Lung (tissue), 12 donors: ENCODE data around the gene MVB12A. TPM values are rescaled to one million over a fixed set of nuclear protein-coding genes. Genes with fewer than 3 reads are reported as not detected.

Experiments
- ATAC-seq: fragments of 200-7000 bp; cut with Tn5 transposase; one replicate; pipeline ENCODE4 v1.9.1; 2020; ENCODE audit warnings: moderate number of reproducible peaks; ENCODE audit not compliant: insufficient read depth, low FRiP score
- DNase-seq, 3 donors: peaks; one replicate each; pipeline ENCODE4 v3.0.0-alpha.2; 2013 to 2017
- H3K27ac ChIP-seq, 2 donors: one replicate each; pipeline ENCODE4 v1.5.1; 2013; ENCODE audit warnings: mild to moderate bottlenecking in 2 of 2, moderate library complexity in 2 of 2, control low read depth in 1 of 2, inconsistent platforms in 1 of 2, low read depth in 1 of 2, low read length in 1 of 2
- H3K27me3 ChIP-seq, 3 donors: one replicate each; pipeline ENCODE4 v1.5.1; 2013; ENCODE audit warnings: low read length in 2 of 3; ENCODE audit not compliant: control insufficient read depth in 3 of 3, insufficient read depth in 3 of 3
- H3K36me3 ChIP-seq, 4 donors: one replicate each; pipeline ENCODE4 v1.5.1; 2013; ENCODE audit warnings: low read length in 4 of 4, mild to moderate bottlenecking in 1 of 4, moderate library complexity in 1 of 4; ENCODE audit not compliant: control insufficient read depth in 4 of 4, insufficient read depth in 4 of 4
- H3K4me1 ChIP-seq, 5 donors: one replicate each; pipeline ENCODE4 v1.5.1; 2013; ENCODE audit warnings: low read length in 5 of 5, mild to moderate bottlenecking in 2 of 5, moderate library complexity in 1 of 5; ENCODE audit not compliant: control insufficient read depth in 5 of 5, insufficient read depth in 5 of 5
- H3K4me3 ChIP-seq: one replicate; pipeline ENCODE4 v1.5.1; 2013; ENCODE audit warnings: mild to moderate bottlenecking, control low read depth, moderate library complexity
- H3K9ac ChIP-seq, 2 donors: one replicate each; pipeline ENCODE4 v1.5.1; 2013; ENCODE audit warnings: low read length in 2 of 2, control low read depth in 1 of 2; ENCODE audit not compliant: insufficient read depth in 1 of 2
- H3K9me3 ChIP-seq, 4 donors: one replicate each; pipeline ENCODE4 v1.5.1; 2013; ENCODE audit warnings: low read length in 3 of 4, mild to moderate bottlenecking in 1 of 4, moderate library complexity in 1 of 4; ENCODE audit not compliant: control insufficient read depth in 4 of 4, insufficient read depth in 3 of 4
- WGBS, 2 donors: extraction: QIAGEN DNeasy Blood & Tissue Kit; methylation state at CpG; one replicate each; pipeline ENCODE4 v1.1.7; 2013; 5-methylcytosine and 5-hydroxymethylcytosine counted together
- polyA plus RNA-seq, 2 donors: library from polyadenylated mRNA; stranded (reverse); fragments of 200-250 nt; gene quantifications; one replicate each; pipeline ENCODE4 v1.2.1, GENCODE V29; 2013
- total RNA-seq, 2 donors: library from RNA; depleted of rRNA in 1 of 2; stranded (reverse); fragments of >200 nt in 1 of 2; gene quantifications; one replicate each; pipeline ENCODE4 v1.2.1, GENCODE V29; 2014 to 2021
- TF ChIP-seq, protein P1 (sequence below): IDR thresholded peaks from 2 replicates; pipeline ENCODE4 v1.5.1; 2012; ENCODE audit warnings: mild to moderate bottlenecking; ENCODE audit errors: control extremely low read depth, extremely low read depth
- donor health status: control.
- donor health status: control.
- donor health status: Bipolar disorder and iron deficiency.
- donor health status: healthy.
- donor health status: DM: yes; HTN: yes; CAD: no.

Gene MVB12A
- total and polyA plus RNA-seq, 4 donors = 28.5 to 66.9 (median 60.8) TPM

DNA sequence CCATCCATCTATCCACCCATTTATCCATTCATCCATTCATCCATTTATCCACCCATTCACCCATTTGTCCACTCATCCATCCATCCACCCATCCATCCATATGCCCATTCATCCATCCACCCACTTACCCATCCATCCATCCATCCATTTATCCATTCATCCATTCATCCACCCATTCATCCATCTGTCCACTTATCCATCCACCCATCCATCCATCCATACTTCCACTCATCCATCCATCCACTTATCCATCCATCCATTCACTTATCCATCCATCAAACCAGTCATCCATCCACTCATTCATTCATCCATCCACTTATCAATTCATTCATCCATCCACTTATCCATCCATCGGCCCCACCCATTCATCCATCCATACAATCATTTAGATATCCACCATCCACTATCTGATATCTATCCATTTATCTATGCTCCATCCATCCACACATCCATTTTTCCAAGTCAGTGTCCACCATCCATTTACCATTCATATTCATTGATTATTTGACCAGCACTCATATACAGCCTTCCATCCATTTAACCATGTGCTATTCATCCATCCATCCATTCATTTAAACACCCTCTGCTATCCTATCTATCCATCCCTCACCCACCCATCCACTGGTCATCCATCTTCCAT, 25.8 kb downstream of the MVB12A start:
- DNase-seq = no peak

DNA sequence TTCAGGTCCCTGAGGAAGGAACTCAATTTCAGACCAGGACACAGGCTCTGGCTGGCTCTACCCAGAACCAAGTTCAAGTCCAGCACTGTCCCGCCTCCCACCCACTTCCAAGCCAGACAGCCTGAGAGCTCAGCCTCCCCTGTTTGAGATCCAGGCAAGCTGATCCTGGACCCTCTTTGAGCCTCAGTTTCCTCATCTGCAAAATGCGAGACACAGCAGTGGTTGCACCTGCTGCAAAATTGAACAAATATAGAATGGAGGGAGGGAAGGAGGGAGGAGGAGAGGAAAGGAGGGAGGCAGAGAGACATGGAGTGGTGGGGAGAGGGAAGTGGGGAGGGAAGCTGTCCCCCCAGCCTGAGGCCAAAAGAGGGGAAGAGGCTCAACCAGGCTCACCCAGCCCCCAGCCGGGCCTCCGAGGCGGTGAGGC, 27.9 kb downstream of the MVB12A start:
- peaks cover 0 to 5% (median 0%) of the 10 kb centered on the region in 5 donors for H3K4me1 ChIP-seq
- H3K27ac ChIP-seq = no peak overlapping the region
- H3K36me3 ChIP-seq = no peaks in the 10 kb centered on the region
- WGBS, 2 donors = 33% methylated on average over 5 of the region's 5 CpGs
- DNase-seq = no peak
- ATAC-seq = no peak
- no peak overlapping the region for H3K9ac ChIP-seq
- peaks cover 0 to 8% (median 3%) of the 10 kb centered on the region in 3 donors for H3K27me3 ChIP-seq
- TF ChIP-seq, protein P1, sequence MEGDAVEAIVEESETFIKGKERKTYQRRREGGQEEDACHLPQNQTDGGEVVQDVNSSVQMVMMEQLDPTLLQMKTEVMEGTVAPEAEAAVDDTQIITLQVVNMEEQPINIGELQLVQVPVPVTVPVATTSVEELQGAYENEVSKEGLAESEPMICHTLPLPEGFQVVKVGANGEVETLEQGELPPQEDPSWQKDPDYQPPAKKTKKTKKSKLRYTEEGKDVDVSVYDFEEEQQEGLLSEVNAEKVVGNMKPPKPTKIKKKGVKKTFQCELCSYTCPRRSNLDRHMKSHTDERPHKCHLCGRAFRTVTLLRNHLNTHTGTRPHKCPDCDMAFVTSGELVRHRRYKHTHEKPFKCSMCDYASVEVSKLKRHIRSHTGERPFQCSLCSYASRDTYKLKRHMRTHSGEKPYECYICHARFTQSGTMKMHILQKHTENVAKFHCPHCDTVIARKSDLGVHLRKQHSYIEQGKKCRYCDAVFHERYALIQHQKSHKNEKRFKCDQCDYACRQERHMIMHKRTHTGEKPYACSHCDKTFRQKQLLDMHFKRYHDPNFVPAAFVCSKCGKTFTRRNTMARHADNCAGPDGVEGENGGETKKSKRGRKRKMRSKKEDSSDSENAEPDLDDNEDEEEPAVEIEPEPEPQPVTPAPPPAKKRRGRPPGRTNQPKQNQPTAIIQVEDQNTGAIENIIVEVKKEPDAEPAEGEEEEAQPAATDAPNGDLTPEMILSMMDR = no peak
- H3K9me3 ChIP-seq = no peaks in the 10 kb centered on the region
- no peak overlapping the region for H3K4me3 ChIP-seq

More for the DNA sequence above, 25.8 kb downstream of the MVB12A start:
- H3K36me3 ChIP-seq = no peaks in the 10 kb centered on the region
- peaks cover 0 to 8% (median 3%) of the 10 kb centered on the region in 3 donors for H3K27me3 ChIP-seq
- TF ChIP-seq, protein P1 = no peak
- no peak overlapping the region for H3K27ac ChIP-seq
- H3K9me3 ChIP-seq = peaks cover 0 to 4% (median 0%) of the 10 kb centered on the region in 4 donors
- WGBS, 2 donors = 94 to 96% methylated on average over 1 of the region's 1 CpG
- no peak for ATAC-seq
- no peak overlapping the region for H3K4me3 ChIP-seq
- H3K4me1 ChIP-seq = peaks cover 0 to 5% (median 0%) of the 10 kb centered on the region in 5 donors
- H3K9ac ChIP-seq = no peak overlapping the region

DNA sequence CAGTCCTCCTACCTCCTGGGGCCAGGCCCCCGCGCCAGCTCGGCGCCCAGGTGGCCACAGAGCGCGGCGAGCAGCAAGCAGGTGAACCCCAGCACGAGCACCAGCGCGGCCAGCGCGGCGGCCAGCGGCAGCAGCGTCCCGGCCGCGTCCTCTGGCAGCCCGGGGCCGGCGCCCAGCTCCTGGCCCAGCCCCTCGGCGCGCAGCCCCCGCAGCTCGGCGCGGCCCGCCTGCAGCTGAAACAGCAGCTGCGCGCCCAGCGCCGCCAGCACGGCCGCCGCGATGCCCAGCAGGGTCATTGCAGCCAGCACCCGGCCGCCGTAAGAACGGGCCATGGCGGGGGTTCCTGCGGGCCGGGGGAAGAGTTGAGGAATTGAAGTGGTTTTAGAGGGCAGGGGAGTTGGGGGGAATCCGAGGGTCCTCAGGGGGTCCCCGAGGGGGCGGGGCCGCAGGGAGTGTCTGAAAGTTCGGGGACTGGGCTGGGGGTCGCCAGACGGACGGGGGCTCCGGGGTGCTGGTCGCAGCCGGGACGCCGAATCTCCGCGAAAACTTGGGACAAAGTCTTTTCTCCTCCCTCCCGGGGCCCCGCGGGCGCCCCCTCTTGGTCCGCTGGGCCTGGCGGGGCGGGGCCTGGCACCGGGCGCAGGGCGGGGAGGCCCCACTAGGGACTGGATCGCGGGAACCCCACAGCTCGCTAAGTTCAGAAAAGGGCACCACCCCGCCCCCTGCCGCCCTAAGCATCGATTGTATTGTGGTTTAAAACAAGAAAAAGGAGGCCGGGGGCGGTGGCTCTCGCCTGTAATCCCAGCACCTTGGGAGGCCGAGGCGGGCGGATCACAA, 28.5 kb downstream of the MVB12A start, which contains the start of gene TMEM221:
Gene TMEM221, minus strand, starts transcription at position 538 of the 837 bp plus-strand sequence. Its CDS starts 206 bp downstream, at position 332.
- Histone ChIP-seq H3K9me3 (peaks cover 0 to 2% (median 0%) of the 10 kb centered on the region in 4 donors), H3K9ac (no peak within 1 kb of the TSS), H3K36me3 (no peaks in the 10 kb centered on the region), H3K4me3 (peak within 1 kb of the TSS; percentile 3), H3K27me3 (peaks cover 0 to 10% (median 3%) of the 10 kb centered on the region in 3 donors), H3K27ac (no peak within 1 kb of the TSS), H3K4me1 (peaks cover 0 to 7% (median 0%) of the 10 kb centered on the region in 5 donors)
- TF ChIP-seq, protein P1 = no peak
- no peak for ATAC-seq
- 2 to 4% methylated on average over 55 to 81 of the region's 81 CpGs for WGBS, 2 donors
- DNase-seq = peak; percentile 35 to 49 (median 46)
